ENCODE measurements around the gene PRKG1.

PRKG1 gene

DNA sequence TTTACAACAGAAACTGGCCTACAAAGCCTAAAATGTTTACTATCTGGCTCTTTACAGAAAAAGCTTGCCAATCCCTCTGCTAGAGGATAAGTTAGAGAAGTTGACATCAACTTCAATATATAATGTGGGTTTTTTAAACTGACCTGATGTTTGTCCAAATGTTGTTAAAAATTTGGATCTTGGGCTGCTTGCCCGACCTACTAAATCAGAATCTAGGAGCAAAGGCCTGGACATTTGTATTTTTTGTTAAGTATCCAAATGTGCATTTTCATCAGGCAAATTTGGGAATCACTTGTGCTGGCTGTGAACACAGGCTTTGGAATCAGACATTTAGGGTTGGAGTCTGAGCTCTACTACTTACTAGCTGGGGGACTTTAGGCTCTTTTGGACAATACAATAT, 877.8 kb downstream of the PRKG1 start:
- Histone ChIP-seq H3K27ac (no peak overlapping the region), H3K9me3 (ENCODE audit: severe bottlenecking) (no peaks in the 10 kb centered on the region), H3K27me3 (ENCODE audit: insufficient read depth, low read depth, severe bottlenecking) (no peaks in the 10 kb centered on the region), H3K36me3 (no peaks in the 10 kb centered on the region), H3K4me3 (ENCODE audit: low read depth, low read length) (no peak overlapping the region)
- TF ChIP-seq CTCF (IDR thresholded peaks at IDR 0.05; ENCODE audit: low read depth, low read length): no peak
- DNase-seq: no peak

DNA sequence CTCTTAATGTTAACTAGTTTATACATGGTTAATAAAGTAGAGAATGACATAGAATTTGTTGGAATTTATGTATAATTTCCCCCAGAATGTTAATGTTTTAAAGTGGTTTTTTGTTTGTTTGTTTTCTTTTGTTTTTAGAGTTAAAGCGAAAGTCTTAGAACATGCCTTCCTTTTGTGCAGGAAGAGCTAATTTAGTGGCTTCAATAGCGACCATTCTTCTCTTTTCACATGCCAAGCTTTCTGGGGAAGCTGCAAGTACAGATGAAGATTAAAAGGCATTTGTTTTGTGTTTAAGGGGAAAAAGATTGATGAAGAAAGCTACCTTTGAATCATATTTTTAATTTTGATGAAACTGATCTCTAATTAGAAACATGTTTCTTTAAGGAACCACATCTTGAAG, 881.4 kb downstream of the PRKG1 start:
- Histone ChIP-seq H3K4me3 (ENCODE audit: low read depth, low read length) (no peak overlapping the region), H3K36me3 (no peaks in the 10 kb centered on the region), H3K27ac (no peak overlapping the region), H3K27me3 (ENCODE audit: insufficient read depth, low read depth, severe bottlenecking) (no peaks in the 10 kb centered on the region), H3K9me3 (ENCODE audit: severe bottlenecking) (no peaks in the 10 kb centered on the region)
- no peak for DNase-seq
- no peak for TF ChIP-seq CTCF (IDR thresholded peaks at IDR 0.05; ENCODE audit: low read depth, low read length)

- H3K27ac ChIP-seq: no peak overlapping the region
- no peaks in the 10 kb centered on the region for H3K27me3 ChIP-seq (ENCODE audit: insufficient read depth, low read depth, severe bottlenecking)
- TF ChIP-seq CTCF (IDR thresholded peaks at IDR 0.05; ENCODE audit: low read depth, low read length): no peak
- H3K9me3 ChIP-seq (ENCODE audit: severe bottlenecking): no peaks in the 10 kb centered on the region
- no peak overlapping the region for H3K4me3 ChIP-seq (ENCODE audit: low read depth, low read length)
- no peaks in the 10 kb centered on the region for H3K36me3 ChIP-seq
- DNase-seq: no peak
Observed at GRCh38 chr10:51956822-51957221, 882.5 kb downstream of the PRKG1 start.

- DNase-seq: no peak
- H3K9me3 ChIP-seq (ENCODE audit: severe bottlenecking): no peaks in the 10 kb centered on the region
- no peaks in the 10 kb centered on the region for H3K27me3 ChIP-seq (ENCODE audit: insufficient read depth, low read depth, severe bottlenecking)
- no peak overlapping the region for H3K4me3 ChIP-seq (ENCODE audit: low read depth, low read length)
- H3K27ac ChIP-seq: no peak overlapping the region
- TF ChIP-seq CTCF (IDR thresholded peaks at IDR 0.05; ENCODE audit: low read depth, low read length): no peak
- H3K36me3 ChIP-seq: no peaks in the 10 kb centered on the region
Observed at GRCh38 chr10:51960494-51960895, 886.2 kb downstream of the PRKG1 start.

DNA sequence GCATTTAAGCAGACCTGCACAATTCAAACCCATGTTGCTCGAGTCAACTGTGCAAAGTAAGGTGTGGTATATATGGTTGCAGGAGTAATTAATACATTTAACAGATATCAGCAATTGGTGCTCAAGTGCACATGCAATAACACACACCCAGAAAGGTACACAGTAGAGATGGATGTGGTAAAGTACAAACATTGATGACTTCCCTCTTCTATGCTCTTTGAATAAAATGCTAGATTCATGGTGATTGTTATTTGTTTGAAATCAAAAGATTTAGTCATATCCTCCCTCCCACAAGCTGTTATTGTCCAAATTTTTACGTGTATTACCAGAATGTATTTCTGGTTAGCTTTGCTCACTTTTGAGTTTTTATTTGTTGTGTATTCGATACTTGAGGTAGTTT, 887.1 kb downstream of the PRKG1 start:
- Histone ChIP-seq H3K36me3 (no peaks in the 10 kb centered on the region), H3K4me3 (ENCODE audit: low read depth, low read length) (no peak overlapping the region), H3K27me3 (ENCODE audit: insufficient read depth, low read depth, severe bottlenecking) (no peaks in the 10 kb centered on the region), H3K27ac (no peak overlapping the region), H3K9me3 (ENCODE audit: severe bottlenecking) (no peaks in the 10 kb centered on the region)
- no peak for TF ChIP-seq CTCF (IDR thresholded peaks at IDR 0.05; ENCODE audit: low read depth, low read length)
- no peak for DNase-seq

- Histone ChIP-seq H3K4me3 (ENCODE audit: low read depth, low read length) (no peak overlapping the region), H3K27me3 (ENCODE audit: insufficient read depth, low read depth, severe bottlenecking) (no peaks in the 10 kb centered on the region), H3K36me3 (no peaks in the 10 kb centered on the region), H3K27ac (no peak overlapping the region), H3K9me3 (ENCODE audit: severe bottlenecking) (no peaks in the 10 kb centered on the region)
- TF ChIP-seq CTCF (IDR thresholded peaks at IDR 0.05; ENCODE audit: low read depth, low read length): no peak
- DNase-seq: no peak
Observed at GRCh38 chr10:51964630-51965029, 890.3 kb downstream of the PRKG1 start.

Data from WERI-Rb-1 (cell line).